GM18861 (cell line): ENCODE results near the gene ADAMTS15.

Experiments
- ATAC-seq: cut with Tn5 transposase; IDR thresholded peaks from one replicate; pipeline ENCODE4 v1.9.1; 2021; ENCODE audit not compliant: unreplicated experiment

The ADAMTS15 gene

GRCh38 chr11:130476922-130477491 is 28.6 kb downstream of the ADAMTS15 start:
- ATAC-seq: no peak

- no peak for ATAC-seq
Measured at GRCh38 chr11:130477586-130478203, 29.2 kb downstream of the ADAMTS15 start.

GRCh38 chr11:130478204-130478701 is 29.8 kb downstream of the ADAMTS15 start:
- no peak for ATAC-seq

- ATAC-seq: no peak
Measured at GRCh38 chr11:130478881-130479280, 30.4 kb downstream of the ADAMTS15 start.

- no peak for ATAC-seq
Measured at GRCh38 chr11:130480186-130480585, 31.7 kb downstream of the ADAMTS15 start.

GRCh38 chr11:130480711-130481140 is 32.3 kb downstream of the ADAMTS15 start:
- ATAC-seq: no peak

GRCh38 chr11:130483124-130483523 is 34.7 kb downstream of the ADAMTS15 start:
- no peak for ATAC-seq

GRCh38 chr11:130485983-130486382 is 37.5 kb downstream of the ADAMTS15 start:
- no peak for ATAC-seq

- no peak for ATAC-seq
Measured at GRCh38 chr11:130486391-130486836, 38.0 kb downstream of the ADAMTS15 start.

GRCh38 chr11:130486987-130487923 is 38.8 kb downstream of the ADAMTS15 start:
- no peak for ATAC-seq

GRCh38 chr11:130487924-130488815 is 39.7 kb downstream of the ADAMTS15 start:
- ATAC-seq: no peak

- no peak for ATAC-seq
Measured at GRCh38 chr11:130488848-130489584, 40.6 kb downstream of the ADAMTS15 start.

GRCh38 chr11:130489716-130490115 is 41.3 kb downstream of the ADAMTS15 start:
- ATAC-seq: no peak

GRCh38 chr11:130490682-130491449 is 42.4 kb downstream of the ADAMTS15 start:
- ATAC-seq: no peak

GRCh38 chr11:130498181-130498580 is 49.7 kb downstream of the ADAMTS15 start:
- no peak for ATAC-seq

- ATAC-seq: no peak
Measured at GRCh38 chr11:130499828-130500227, 51.4 kb downstream of the ADAMTS15 start.

GRCh38 chr11:130504317-130504716 is 55.9 kb downstream of the ADAMTS15 start:
- ATAC-seq: no peak

- ATAC-seq: no peak
Measured at GRCh38 chr11:130508913-130509312, 60.5 kb downstream of the ADAMTS15 start.

- no peak for ATAC-seq
Measured at GRCh38 chr11:130509942-130510341, 61.5 kb downstream of the ADAMTS15 start.
